Tibial nerve (tissue), 4 donors: ENCODE results near the gene ZFPM1. TPM values are rescaled to one million over a fixed set of nuclear protein-coding genes. Genes with fewer than 3 reads are reported as not detected.

Source experiments
- DNase-seq, 2 donors: peaks; one replicate each; pipeline ENCODE4 v3.0.0-alpha.2; 2019; ENCODE audit warnings: low spot score in 2 of 2
- H3K27ac ChIP-seq, 4 donors: fragments of 200-600 bp; sonication (generic) in 3 of 4; one replicate each; pipeline ENCODE4 v1.5.1; 2017 to 2019; ENCODE audit warnings: mild to moderate bottlenecking in 1 of 4
- H3K27me3 ChIP-seq, 2 donors: fragments of 200-600 bp; sonication (generic) in 1 of 2; one replicate each; pipeline versions ENCODE4 v1.5.1 to v1.6.0; 2017 to 2019
- H3K36me3 ChIP-seq, 3 donors: fragments of 200-600 bp; sonication (generic); one replicate each; pipeline ENCODE4 v1.5.1; 2018 to 2019
- H3K4me1 ChIP-seq, 4 donors: fragments of 200-600 bp; sonication (generic) in 3 of 4; one replicate each; pipeline ENCODE4 v1.5.1; 2017 to 2019
- H3K4me3 ChIP-seq, 4 donors: fragments of 200-600 bp; sonication (generic) in 3 of 4; one replicate each; pipeline ENCODE4 v1.5.1; 2017 to 2019; ENCODE audit warnings: mild to moderate bottlenecking in 1 of 4, moderate library complexity in 1 of 4
- H3K9me3 ChIP-seq, 4 donors: fragments of 200-600 bp; sonication (generic) in 3 of 4; one replicate each; pipeline ENCODE4 v1.5.1; 2017 to 2019
- EP300 ChIP-seq, 2 donors: sonication (generic); formaldehyde crosslinking; IDR thresholded peaks; one replicate each; pipeline ENCODE4 v1.6.1; 2017; ENCODE audit warnings: antibody characterized with exemption in 2 of 2, mild to moderate bottlenecking in 1 of 2
- POLR2A ChIP-seq, 2 donors: fragments of 450-650 bp; IDR thresholded peaks; one replicate each; pipeline ENCODE4 v1.6.1; 2017; ENCODE audit warnings: antibody characterized with exemption in 2 of 2, mild to moderate bottlenecking in 2 of 2, moderate library complexity in 2 of 2
- WGBS, 2 donors: methylation state at CpG; one replicate each; pipeline ENCODE4 v1.1.5; 2018; 5-methylcytosine and 5-hydroxymethylcytosine counted together
- total RNA-seq, 4 donors: library from RNA; depleted of rRNA; stranded (reverse); fragments of >200 nt; gene quantifications; one replicate each; pipeline ENCODE4 v1.1.0, GENCODE V29; 2016
- TF ChIP-seq, protein P1 (sequence below), 5 experiments: fragments of 200-600 bp in 3 of 5; fragments of 450-650 bp in 2 of 5; sonication (generic) in 3 of 5; IDR thresholded peaks; one replicate each; pipeline ENCODE4 v1.5.1; 2016 to 2019; ENCODE audit warnings: antibody characterized with exemption in 5 of 5, mild to moderate bottlenecking in 3 of 5, moderate library complexity in 2 of 5

The ZFPM1 gene
- total RNA-seq, 4 donors from 2014 or later: 0.44 to 1.2 (median 0.71) TPM

- no peak overlapping the region for H3K27ac ChIP-seq
- no peak overlapping the region for H3K4me3 ChIP-seq
- peaks cover 0 to 65% of the 10 kb centered on the region in 2 donors for H3K27me3 ChIP-seq
Observed at GRCh38 chr16:88523309-88524161, 70.5 kb downstream of the ZFPM1 start.

GRCh38 chr16:88524274-88524972 is 71.3 kb downstream of the ZFPM1 start:
- Histone ChIP-seq H3K9me3 (no peaks in the 10 kb centered on the region), H3K4me3 (no peak overlapping the region), H3K36me3 (peaks cover 0 to 4% (median 0%) of the 10 kb centered on the region in 3 donors), H3K27me3 (peaks cover 0 to 56% of the 10 kb centered on the region in 2 donors), H3K27ac (no peak overlapping the region), H3K4me1 (peaks cover 0 to 62% (median 11%) of the 10 kb centered on the region in 4 donors)
- no peak for DNase-seq
- 31 to 53% methylated on average over 7 to 17 of the region's 18 CpGs for WGBS, 2 donors
- TF ChIP-seq, protein P1, sequence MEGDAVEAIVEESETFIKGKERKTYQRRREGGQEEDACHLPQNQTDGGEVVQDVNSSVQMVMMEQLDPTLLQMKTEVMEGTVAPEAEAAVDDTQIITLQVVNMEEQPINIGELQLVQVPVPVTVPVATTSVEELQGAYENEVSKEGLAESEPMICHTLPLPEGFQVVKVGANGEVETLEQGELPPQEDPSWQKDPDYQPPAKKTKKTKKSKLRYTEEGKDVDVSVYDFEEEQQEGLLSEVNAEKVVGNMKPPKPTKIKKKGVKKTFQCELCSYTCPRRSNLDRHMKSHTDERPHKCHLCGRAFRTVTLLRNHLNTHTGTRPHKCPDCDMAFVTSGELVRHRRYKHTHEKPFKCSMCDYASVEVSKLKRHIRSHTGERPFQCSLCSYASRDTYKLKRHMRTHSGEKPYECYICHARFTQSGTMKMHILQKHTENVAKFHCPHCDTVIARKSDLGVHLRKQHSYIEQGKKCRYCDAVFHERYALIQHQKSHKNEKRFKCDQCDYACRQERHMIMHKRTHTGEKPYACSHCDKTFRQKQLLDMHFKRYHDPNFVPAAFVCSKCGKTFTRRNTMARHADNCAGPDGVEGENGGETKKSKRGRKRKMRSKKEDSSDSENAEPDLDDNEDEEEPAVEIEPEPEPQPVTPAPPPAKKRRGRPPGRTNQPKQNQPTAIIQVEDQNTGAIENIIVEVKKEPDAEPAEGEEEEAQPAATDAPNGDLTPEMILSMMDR (IDR thresholded peaks at IDR 0.05): no peak
- TF ChIP-seq EP300 (IDR thresholded peaks at IDR 0.05) (no peak), POLR2A (IDR thresholded peaks at IDR 0.05) (no peak)

More at GRCh38 chr16:88523309-88524161, 70.5 kb downstream of the ZFPM1 start:
- TF ChIP-seq POLR2A (IDR thresholded peaks at IDR 0.05) (no peak), EP300 (IDR thresholded peaks at IDR 0.05) (no peak)
- TF ChIP-seq, protein P1 (IDR thresholded peaks at IDR 0.05): no peak
- Histone ChIP-seq H3K9me3 (no peaks in the 10 kb centered on the region), H3K36me3 (no peaks in the 10 kb centered on the region), H3K4me1 (peaks cover 0 to 62% (median 11%) of the 10 kb centered on the region in 4 donors)
- WGBS, 2 donors: 22 to 25% methylated on average over 29 to 47 of the region's 47 CpGs
- DNase-seq: no peak

- no peak for TF ChIP-seq EP300 (IDR thresholded peaks at IDR 0.05)
- TF ChIP-seq POLR2A (IDR thresholded peaks at IDR 0.05): no peak
- TF ChIP-seq, protein P1 (IDR thresholded peaks at IDR 0.05): no peak
- Histone ChIP-seq H3K4me3 (no peak overlapping the region), H3K9me3 (no peaks in the 10 kb centered on the region), H3K36me3 (peaks cover 0 to 11% (median 0%) of the 10 kb centered on the region in 3 donors), H3K27me3 (peaks cover 0 to 49% of the 10 kb centered on the region in 2 donors), H3K27ac (no peak overlapping the region), H3K4me1 (peaks cover 0 to 62% (median 11%) of the 10 kb centered on the region in 4 donors)
- no peak for DNase-seq
- 38 to 54% methylated on average over 11 to 12 of the region's 18 CpGs for WGBS, 2 donors
Observed at GRCh38 chr16:88524973-88525662, 72.0 kb downstream of the ZFPM1 start.

DNA sequence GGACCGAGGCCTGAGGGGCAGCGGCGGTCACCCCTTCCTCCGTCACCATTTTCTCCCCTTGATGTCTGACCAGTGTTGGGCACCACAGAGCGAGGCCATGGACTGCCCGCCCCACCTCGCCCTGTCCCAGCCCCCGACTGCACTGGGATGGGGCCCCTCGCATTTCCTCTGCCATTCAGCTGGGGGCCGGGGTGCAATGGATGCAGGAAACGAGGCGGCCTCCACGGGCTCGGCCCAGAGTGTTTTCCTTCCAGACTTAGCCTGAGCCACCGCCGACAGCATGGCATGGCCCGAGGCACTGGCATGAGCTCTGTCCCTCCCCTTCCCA is 72.5 kb downstream of the ZFPM1 start:
- H3K36me3 ChIP-seq: peaks cover 0 to 16% (median 0%) of the 10 kb centered on the region in 3 donors
- H3K9me3 ChIP-seq: no peaks in the 10 kb centered on the region
- H3K4me1 ChIP-seq: peaks cover 0 to 62% (median 11%) of the 10 kb centered on the region in 4 donors
- H3K4me3 ChIP-seq: no peak overlapping the region
- peak overlapping the region in 1 of 4 donors; percentile 15 for H3K27ac ChIP-seq
- no peak for DNase-seq
- TF ChIP-seq, protein P1 (IDR thresholded peaks at IDR 0.05): no peak
- TF ChIP-seq POLR2A (IDR thresholded peaks at IDR 0.05) (no peak), EP300 (IDR thresholded peaks at IDR 0.05) (no peak)
- 33% methylated on average over 17 of the region's 17 CpGs; no CpG with 5 or more reads in 1 of the 2 donors for WGBS, 2 donors
- peaks cover 0 to 44% of the 10 kb centered on the region in 2 donors for H3K27me3 ChIP-seq
